Dendritic cell treated with granulocyte-macrophage colony-stimulating factor and Interleukin-4, amounts not matched to agents 40 ng/mL and 50 ng/mL, for 4 days (primary cell): ENCODE measurements around the gene TGIF2LY.
"Not testable (repeated sequence)": the region's sequence is repeated elsewhere in the genome, so short reads cannot be mapped to it uniquely, and the experiment has no call there.

Experiments used
- H3K27ac Mint-ChIP-seq: one replicate; pipeline ENCODE4 v1.8.0; 2022; ENCODE audit warnings: mild to moderate bottlenecking, mixed read lengths
- H3K27me3 Mint-ChIP-seq: one replicate; pipeline ENCODE4 v1.8.0; 2022; ENCODE audit warnings: mild to moderate bottlenecking, mixed read lengths
- H3K36me3 Mint-ChIP-seq: one replicate; pipeline ENCODE4 v1.8.0; 2022; ENCODE audit warnings: low read depth, mixed read lengths
- H3K4me1 Mint-ChIP-seq: one replicate; pipeline ENCODE4 v1.8.0; 2022; ENCODE audit warnings: low read depth, mixed read lengths
- H3K4me3 Mint-ChIP-seq: one replicate; pipeline ENCODE4 v1.8.0; 2022; ENCODE audit warnings: mild to moderate bottlenecking, moderate library complexity, mixed read lengths
- H3K9me3 Mint-ChIP-seq: one replicate; pipeline ENCODE4 v1.8.0; 2022; ENCODE audit warnings: mixed read lengths
- intact Hi-C: fragments of 100-400 bp; cut with micrococcal nuclease; formaldehyde crosslinking; loops from one replicate; pipeline ENCODE4 v1.15.0; 2022

Gene TGIF2LY

GRCh38 chrY:3578767-3579166 is at the start of gene TGIF2LY:
Gene TGIF2LY, plus strand, starts transcription at chrY:3579067. Its CDS starts 178 bp downstream, at chrY:3579245.
- H3K9me3 Mint-ChIP-seq, H3K27me3 Mint-ChIP-seq, H3K4me3 Mint-ChIP-seq, intact Hi-C loops, H3K4me1 Mint-ChIP-seq, H3K27ac Mint-ChIP-seq, H3K36me3 Mint-ChIP-seq: not testable (repeated sequence)
